Measurements from ENCODE around the gene IDH3G. TPM values are rescaled to one million over a fixed set of nuclear protein-coding genes. Genes with fewer than 3 reads are reported as not detected.

The IDH3G gene
- total RNA-seq, 1 experiment from 2014 or later: 71.2 TPM

- TSS peak; percentile 71 for BruUV-seq (replicated peaks)
- DNase-seq: peak; percentile 22
- intact Hi-C loops (cut with micrococcal nuclease; ENCODE audit: unreplicated experiment): no loop called here
- Mint-ChIP-seq H3K27me3 (ENCODE audit: unreplicated experiment) (no peaks in the 10 kb centered on the region), H3K27ac (ENCODE audit: unreplicated experiment) (peak overlapping the region; percentile 94), H3K4me1 (ENCODE audit: low read depth, unreplicated experiment) (peaks cover 14% of the 10 kb centered on the region), H3K9me3 (ENCODE audit: low read depth, unreplicated experiment) (no peaks in the 10 kb centered on the region), H3K4me3 (ENCODE audit: low read depth, unreplicated experiment) (peak overlapping the region; percentile 85), H3K36me3 (ENCODE audit: insufficient read depth, unreplicated experiment) (peaks cover 63% of the 10 kb centered on the region)
- CTCF ChIA-PET: interaction anchor here (1.1 kb wide), 2 partner anchors 128 to 152 kb away, joined by 4 read pairs; no protein-coding TSS in a partner anchor
- no peak for TF ChIP-seq CTCF (IDR thresholded peaks at IDR 0.05; ENCODE audit: unreplicated experiment)
Measured at GRCh38 chrX:153794897-153795816, 982 bp upstream of the IDH3G start.

- Mint-ChIP-seq H3K9me3 (ENCODE audit: low read depth, unreplicated experiment) (no peaks in the 10 kb centered on the region), H3K4me1 (ENCODE audit: low read depth, unreplicated experiment) (peaks cover 14% of the 10 kb centered on the region), H3K27ac (ENCODE audit: unreplicated experiment) (peak overlapping the region; percentile 94), H3K4me3 (ENCODE audit: low read depth, unreplicated experiment) (peak overlapping the region; percentile 85), H3K36me3 (ENCODE audit: insufficient read depth, unreplicated experiment) (peaks cover 58% of the 10 kb centered on the region), H3K27me3 (ENCODE audit: unreplicated experiment) (no peaks in the 10 kb centered on the region)
- BruUV-seq (replicated peaks): no TSS peak
- no peak for TF ChIP-seq CTCF (IDR thresholded peaks at IDR 0.05; ENCODE audit: unreplicated experiment)
- no peak for DNase-seq
- CTCF ChIA-PET: interaction anchor here (1.4 kb wide), 1 partner anchor 91 kb away, joined by 3 read pairs; no protein-coding TSS in a partner anchor
- intact Hi-C loops (cut with micrococcal nuclease; ENCODE audit: unreplicated experiment): no loop called here
Measured at GRCh38 chrX:153793291-153793690, 884 bp downstream of the IDH3G start.

GRCh38 chrX:153792368-153792767 lies 1.8 kb downstream of the IDH3G start:
- no TSS peak for BruUV-seq (replicated peaks)
- H3K36me3 Mint-ChIP-seq (ENCODE audit: insufficient read depth, unreplicated experiment): peaks cover 54% of the 10 kb centered on the region
- H3K9me3 Mint-ChIP-seq (ENCODE audit: low read depth, unreplicated experiment): no peaks in the 10 kb centered on the region
- H3K4me1 Mint-ChIP-seq (ENCODE audit: low read depth, unreplicated experiment): peaks cover 14% of the 10 kb centered on the region
- DNase-seq: no peak
- TF ChIP-seq CTCF (IDR thresholded peaks at IDR 0.05; ENCODE audit: unreplicated experiment): no peak
- no peak overlapping the region for H3K4me3 Mint-ChIP-seq (ENCODE audit: low read depth, unreplicated experiment)
- no peaks in the 10 kb centered on the region for H3K27me3 Mint-ChIP-seq (ENCODE audit: unreplicated experiment)
- CTCF ChIA-PET: no interaction called here
- no peak overlapping the region for H3K27ac Mint-ChIP-seq (ENCODE audit: unreplicated experiment)
- intact Hi-C loops (cut with micrococcal nuclease; ENCODE audit: unreplicated experiment): no loop called here

- Mint-ChIP-seq H3K4me3 (ENCODE audit: low read depth, unreplicated experiment) (no peak overlapping the region), H3K27me3 (ENCODE audit: unreplicated experiment) (no peaks in the 10 kb centered on the region), H3K36me3 (ENCODE audit: insufficient read depth, unreplicated experiment) (peaks cover 44% of the 10 kb centered on the region), H3K9me3 (ENCODE audit: low read depth, unreplicated experiment) (no peaks in the 10 kb centered on the region), H3K27ac (ENCODE audit: unreplicated experiment) (no peak overlapping the region), H3K4me1 (ENCODE audit: low read depth, unreplicated experiment) (peaks cover 12% of the 10 kb centered on the region)
- CTCF ChIA-PET: no interaction called here
- intact Hi-C loops (cut with micrococcal nuclease; ENCODE audit: unreplicated experiment): no loop called here
- DNase-seq: no peak
- BruUV-seq (replicated peaks): no TSS peak
- no peak for TF ChIP-seq CTCF (IDR thresholded peaks at IDR 0.05; ENCODE audit: unreplicated experiment)
Measured at GRCh38 chrX:153791104-153791852, 2.9 kb downstream of the IDH3G start.
